T-helper 17 cell (primary cell): ENCODE measurements around the gene CXCL8. TPM values are rescaled to one million over a fixed set of nuclear protein-coding genes. Genes with fewer than 3 reads are reported as not detected.
"Not testable (repeated sequence)": the region's sequence is repeated elsewhere in the genome, so short reads cannot be mapped to it uniquely, and the experiment has no call there.

Experiments
- ATAC-seq: fragments of 150-1000 bp; cut with Tn5 transposase; 2 replicates; pipeline ENCODE4 v1.10.0; 2021; ENCODE audit warnings: mild to moderate bottlenecking, moderate library complexity
- DNase-seq, 3 donors: peaks; one replicate each; pipeline versions ENCODE4 v3.0.0 to v3.0.0-alpha.2; 2020 to 2021
- H3K9me3 ChIP-seq: one replicate; pipeline ENCODE4 v1.7.0; 2013; ENCODE audit warnings: low read length, mild to moderate bottlenecking; ENCODE audit not compliant: control insufficient read depth, poor library complexity, severe bottlenecking
- H3K27ac Mint-ChIP-seq: one replicate; pipeline ENCODE4 v1.8.0; 2022; ENCODE audit warnings: mild to moderate bottlenecking, moderate library complexity, mixed read lengths
- H3K27me3 Mint-ChIP-seq: one replicate; pipeline ENCODE4 v1.8.0; 2022; ENCODE audit warnings: mixed read lengths
- H3K36me3 Mint-ChIP-seq: one replicate; pipeline ENCODE4 v1.8.0; 2022; ENCODE audit warnings: low read depth, mixed read lengths
- H3K4me1 Mint-ChIP-seq: one replicate; pipeline ENCODE4 v1.8.0; 2022; ENCODE audit warnings: mild to moderate bottlenecking, mixed read lengths
- H3K4me3 Mint-ChIP-seq: one replicate; pipeline ENCODE4 v1.8.0; 2022; ENCODE audit warnings: mild to moderate bottlenecking, moderate library complexity, mixed read lengths
- total RNA-seq, 4 donors: library from RNA in 2 of 4; stranded (reverse) in 2 of 4; gene quantifications; one replicate each; pipeline ENCODE4 v1.2.3 and lab custom pipeline; 2022 to 2026

CXCL8 gene
- 10 to 100 TPM; 16.2 to 41.3 TPM for total RNA-seq
- total RNA-seq (lab: John Stamatoyannopoulos, UW), result 0 to 0.35 reads per million in 2 donors

GRCh38 chr4:73740353-73740778 is at the start of gene CXCL8:
Gene CXCL8 (plus strand): TSS chr4:73740569. CDS start chr4:73740659, 90 bp downstream.
- Mint-ChIP-seq H3K36me3 (no peaks in the 10 kb centered on the region), H3K27ac (no peak within 1 kb of the TSS), H3K27me3 (peaks cover 6% of the 10 kb centered on the region), H3K4me1 (no peaks in the 10 kb centered on the region), H3K4me3 (no peak within 1 kb of the TSS)
- no peaks in the 10 kb centered on the region for H3K9me3 ChIP-seq
- no peak for DNase-seq
- peak; percentile 33 for ATAC-seq

- H3K27me3 Mint-ChIP-seq, H3K9me3 ChIP-seq, H3K4me3 Mint-ChIP-seq, DNase-seq, H3K36me3 Mint-ChIP-seq, H3K4me1 Mint-ChIP-seq, ATAC-seq, H3K27ac Mint-ChIP-seq: not testable (repeated sequence)
Observed at GRCh38 chr4:73691201-73691600, 49.2 kb upstream of the CXCL8 start.

GRCh38 chr4:73691759-73692158 is 48.6 kb upstream of the CXCL8 start:
- Mint-ChIP-seq H3K4me1 (no peaks in the 10 kb centered on the region), H3K27me3 (no peaks in the 10 kb centered on the region), H3K4me3 (no peak overlapping the region), H3K36me3 (peaks cover 2% of the 10 kb centered on the region), H3K27ac (no peak overlapping the region)
- DNase-seq (no peak), ATAC-seq (no peak)
- H3K9me3 ChIP-seq, result peaks cover 2% of the 10 kb centered on the region

- no peak for DNase-seq
- no peaks in the 10 kb centered on the region for H3K27me3 Mint-ChIP-seq
- ATAC-seq, result no peak
- H3K36me3 Mint-ChIP-seq, result peaks cover 2% of the 10 kb centered on the region
- no peak overlapping the region for H3K27ac Mint-ChIP-seq
- no peak overlapping the region for H3K4me3 Mint-ChIP-seq
- peaks cover 2% of the 10 kb centered on the region for H3K9me3 ChIP-seq
- H3K4me1 Mint-ChIP-seq, result no peaks in the 10 kb centered on the region
Observed at GRCh38 chr4:73692254-73692653, 48.1 kb upstream of the CXCL8 start.

- ATAC-seq (no peak), DNase-seq (no peak)
- H3K27me3 Mint-ChIP-seq, result no peaks in the 10 kb centered on the region
- H3K36me3 Mint-ChIP-seq, result peaks cover 2% of the 10 kb centered on the region
- H3K4me3 Mint-ChIP-seq, result no peak overlapping the region
- no peaks in the 10 kb centered on the region for H3K4me1 Mint-ChIP-seq
- H3K9me3 ChIP-seq, result peaks cover 2% of the 10 kb centered on the region
- H3K27ac Mint-ChIP-seq, result no peak overlapping the region
Observed at GRCh38 chr4:73692701-73693100, 47.7 kb upstream of the CXCL8 start.

- no peaks in the 10 kb centered on the region for H3K27me3 Mint-ChIP-seq
- H3K9me3 ChIP-seq, result peaks cover 2% of the 10 kb centered on the region
- no peaks in the 10 kb centered on the region for H3K36me3 Mint-ChIP-seq
- no peak overlapping the region for H3K27ac Mint-ChIP-seq
- H3K4me1 Mint-ChIP-seq, result no peaks in the 10 kb centered on the region
- H3K4me3 Mint-ChIP-seq, result no peak overlapping the region
- ATAC-seq (no peak), DNase-seq (no peak)
Observed at GRCh38 chr4:73693811-73694210, 46.6 kb upstream of the CXCL8 start.

GRCh38 chr4:73698217-73698616 is 42.2 kb upstream of the CXCL8 start:
- no peaks in the 10 kb centered on the region for H3K9me3 ChIP-seq
- DNase-seq (no peak), ATAC-seq (no peak)
- peaks cover 8% of the 10 kb centered on the region for H3K27me3 Mint-ChIP-seq
- H3K4me3 Mint-ChIP-seq, result no peak overlapping the region
- no peaks in the 10 kb centered on the region for H3K4me1 Mint-ChIP-seq
- no peak overlapping the region for H3K27ac Mint-ChIP-seq
- peaks cover 3% of the 10 kb centered on the region for H3K36me3 Mint-ChIP-seq

GRCh38 chr4:73701116-73701515 is 39.3 kb upstream of the CXCL8 start:
- H3K9me3 ChIP-seq, result no peaks in the 10 kb centered on the region
- Mint-ChIP-seq H3K36me3 (peaks cover 3% of the 10 kb centered on the region), H3K4me1 (no peaks in the 10 kb centered on the region), H3K27me3 (peaks cover 8% of the 10 kb centered on the region), H3K4me3 (no peak overlapping the region), H3K27ac (no peak overlapping the region)
- ATAC-seq (no peak), DNase-seq (no peak)

- Mint-ChIP-seq H3K27me3 (peaks cover 8% of the 10 kb centered on the region), H3K4me1 (no peaks in the 10 kb centered on the region), H3K36me3 (peaks cover 3% of the 10 kb centered on the region), H3K4me3 (no peak overlapping the region), H3K27ac (no peak overlapping the region)
- DNase-seq, result no peak
- ATAC-seq, result no peak
- H3K9me3 ChIP-seq, result no peaks in the 10 kb centered on the region
Observed at GRCh38 chr4:73702796-73703287, 37.5 kb upstream of the CXCL8 start.

GRCh38 chr4:73703320-73703719 is 37.0 kb upstream of the CXCL8 start:
- no peak for DNase-seq
- peaks cover 8% of the 10 kb centered on the region for H3K27me3 Mint-ChIP-seq
- peaks cover 3% of the 10 kb centered on the region for H3K36me3 Mint-ChIP-seq
- ATAC-seq, result no peak
- no peaks in the 10 kb centered on the region for H3K4me1 Mint-ChIP-seq
- no peaks in the 10 kb centered on the region for H3K9me3 ChIP-seq
- no peak overlapping the region for H3K4me3 Mint-ChIP-seq
- H3K27ac Mint-ChIP-seq, result no peak overlapping the region

GRCh38 chr4:73704314-73705055 is 35.9 kb upstream of the CXCL8 start:
- DNase-seq, result no peak
- Mint-ChIP-seq H3K27ac (no peak overlapping the region), H3K4me3 (no peak overlapping the region), H3K4me1 (no peaks in the 10 kb centered on the region), H3K36me3 (peaks cover 3% of the 10 kb centered on the region), H3K27me3 (peaks cover 8% of the 10 kb centered on the region)
- H3K9me3 ChIP-seq, result no peaks in the 10 kb centered on the region
- ATAC-seq, result peak; percentile 40

GRCh38 chr4:73705056-73705432 is 35.3 kb upstream of the CXCL8 start:
- no peaks in the 10 kb centered on the region for H3K4me1 Mint-ChIP-seq
- no peak overlapping the region for H3K4me3 Mint-ChIP-seq
- peaks cover 8% of the 10 kb centered on the region for H3K27me3 Mint-ChIP-seq
- no peak for ATAC-seq
- no peak overlapping the region for H3K27ac Mint-ChIP-seq
- DNase-seq, result no peak
- H3K36me3 Mint-ChIP-seq, result peaks cover 3% of the 10 kb centered on the region
- no peaks in the 10 kb centered on the region for H3K9me3 ChIP-seq

- Mint-ChIP-seq H3K27ac (no peak overlapping the region), H3K4me3 (no peak overlapping the region), H3K36me3 (peaks cover 3% of the 10 kb centered on the region), H3K4me1 (no peaks in the 10 kb centered on the region), H3K27me3 (peaks cover 8% of the 10 kb centered on the region)
- H3K9me3 ChIP-seq, result no peaks in the 10 kb centered on the region
- no peak for DNase-seq
- ATAC-seq, result no peak
Observed at GRCh38 chr4:73705721-73706120, 34.6 kb upstream of the CXCL8 start.

GRCh38 chr4:73706811-73707210 is 33.6 kb upstream of the CXCL8 start:
- Mint-ChIP-seq H3K27me3 (peaks cover 8% of the 10 kb centered on the region), H3K4me1 (no peaks in the 10 kb centered on the region), H3K36me3 (no peaks in the 10 kb centered on the region), H3K27ac (no peak overlapping the region), H3K4me3 (no peak overlapping the region)
- no peaks in the 10 kb centered on the region for H3K9me3 ChIP-seq
- DNase-seq (no peak), ATAC-seq (no peak)
